Measurements from ENCODE around the gene TMPO.
"Not testable (repeated sequence)": the region's sequence is repeated elsewhere in the genome, so short reads cannot be mapped to it uniquely, and the experiment has no call there.

TMPO gene

GRCh38 chr12:98582093-98582492, 66.7 kb downstream of the TMPO start:
- H3K36me3 Mint-ChIP-seq = no peaks in the 10 kb centered on the region
- H3K9me3 Mint-ChIP-seq = no peaks in the 10 kb centered on the region
- H3K27ac Mint-ChIP-seq = no peak overlapping the region
- no peaks in the 10 kb centered on the region for H3K27me3 Mint-ChIP-seq
- no peaks in the 10 kb centered on the region for H3K4me1 Mint-ChIP-seq
- no peak overlapping the region for H3K4me3 Mint-ChIP-seq

GRCh38 chr12:98587084-98587483, 71.7 kb downstream of the TMPO start:
- Mint-ChIP-seq H3K9me3 (no peaks in the 10 kb centered on the region), H3K36me3 (no peaks in the 10 kb centered on the region), H3K27ac (no peak overlapping the region), H3K4me3 (no peak overlapping the region), H3K4me1 (peaks cover 3% of the 10 kb centered on the region), H3K27me3 (no peaks in the 10 kb centered on the region)

- peak overlapping the region; percentile 40 for H3K4me3 Mint-ChIP-seq
- H3K4me1 Mint-ChIP-seq = peaks cover 21% of the 10 kb centered on the region
- H3K36me3 Mint-ChIP-seq = peaks cover 11% of the 10 kb centered on the region
- H3K27me3 Mint-ChIP-seq = no peaks in the 10 kb centered on the region
- H3K27ac Mint-ChIP-seq = peak overlapping the region; percentile 38
- no peaks in the 10 kb centered on the region for H3K9me3 Mint-ChIP-seq
These were observed 75.8 kb downstream of the TMPO start for GRCh38 chr12:98591209-98591608.

- Mint-ChIP-seq H3K36me3 (peaks cover 13% of the 10 kb centered on the region), H3K27ac (peak overlapping the region; percentile 98), H3K9me3 (no peaks in the 10 kb centered on the region), H3K4me3 (peak overlapping the region; percentile 99), H3K4me1 (peaks cover 32% of the 10 kb centered on the region), H3K27me3 (no peaks in the 10 kb centered on the region)
These were observed 77.5 kb downstream of the TMPO start for GRCh38 chr12:98592825-98593322.

GRCh38 chr12:98593351-98594049, 78.1 kb downstream of the TMPO start, which contains the start of gene SLC25A3:
TSS of gene SLC25A3 (plus strand) at chr12:98593686. CDS start at chr12:98593979, 293 bp downstream.
- Mint-ChIP-seq H3K9me3 (no peaks in the 10 kb centered on the region), H3K4me1 (peaks cover 36% of the 10 kb centered on the region), H3K36me3 (peaks cover 13% of the 10 kb centered on the region), H3K4me3 (peak within 1 kb of the TSS; percentile 99), H3K27me3 (no peaks in the 10 kb centered on the region), H3K27ac (peak within 1 kb of the TSS; percentile 98)

- Mint-ChIP-seq H3K27ac (peak overlapping the region; percentile 98), H3K9me3 (no peaks in the 10 kb centered on the region), H3K27me3 (no peaks in the 10 kb centered on the region), H3K4me3 (peak overlapping the region; percentile 99), H3K36me3 (peaks cover 13% of the 10 kb centered on the region), H3K4me1 (peaks cover 37% of the 10 kb centered on the region)
These were observed 78.9 kb downstream of the TMPO start for GRCh38 chr12:98594050-98594835.

- H3K36me3 Mint-ChIP-seq = peaks cover 13% of the 10 kb centered on the region
- H3K4me3 Mint-ChIP-seq = peak overlapping the region; percentile 99
- H3K9me3 Mint-ChIP-seq = no peaks in the 10 kb centered on the region
- peaks cover 37% of the 10 kb centered on the region for H3K4me1 Mint-ChIP-seq
- peak overlapping the region; percentile 94 for H3K27ac Mint-ChIP-seq
- H3K27me3 Mint-ChIP-seq = no peaks in the 10 kb centered on the region
These were observed 80.0 kb downstream of the TMPO start for GRCh38 chr12:98595243-98595988.

- H3K9me3 Mint-ChIP-seq, H3K27ac Mint-ChIP-seq, H3K27me3 Mint-ChIP-seq: not testable (repeated sequence)
- Mint-ChIP-seq H3K4me1 (peaks cover 34% of the 10 kb centered on the region), H3K36me3 (peaks cover 17% of the 10 kb centered on the region), H3K4me3 (peak overlapping the region; percentile 70)
These were observed 81.9 kb downstream of the TMPO start for GRCh38 chr12:98597313-98597712.

Data from activated naive CD4-positive, alpha-beta T cell treated with anti-CD3 and anti-CD28 coated beads, Interleukin-2, amount 50 U/mL, for 24 hours (primary cell).